Mononuclear cell (primary cell): ENCODE results near the gene FCHO2. TPM values are rescaled to one million over a fixed set of nuclear protein-coding genes. Genes with fewer than 3 reads are reported as not detected.

ENCODE experiments used
- H3K27me3 ChIP-seq: 2 replicates; pipeline ENCODE4 v1.6.0; 2011; ENCODE audit warnings: low read length, control low read depth; ENCODE audit not compliant: insufficient read depth
- H3K4me1 ChIP-seq: 2 replicates; pipeline ENCODE4 v1.5.1; 2011; ENCODE audit warnings: mild to moderate bottlenecking, low read length, control low read depth; ENCODE audit not compliant: insufficient read depth
- H3K4me3 ChIP-seq: 2 replicates; pipeline ENCODE4 v1.5.1; 2011; ENCODE audit warnings: mild to moderate bottlenecking, low read length, moderate library complexity
- H3K9me3 ChIP-seq: 2 replicates; pipeline ENCODE4 v1.5.1; 2011; ENCODE audit warnings: low read depth, mild to moderate bottlenecking, control low read depth, low read length
- total RNA-seq: library from RNA; depleted of rRNA; stranded (reverse); fragments of >200 nt; gene quantifications from one replicate; pipeline ENCODE4 v1.2.3, GENCODE V29; 2012

FCHO2 gene
- total RNA-seq, 1 donor: 3.3 TPM

DNA sequence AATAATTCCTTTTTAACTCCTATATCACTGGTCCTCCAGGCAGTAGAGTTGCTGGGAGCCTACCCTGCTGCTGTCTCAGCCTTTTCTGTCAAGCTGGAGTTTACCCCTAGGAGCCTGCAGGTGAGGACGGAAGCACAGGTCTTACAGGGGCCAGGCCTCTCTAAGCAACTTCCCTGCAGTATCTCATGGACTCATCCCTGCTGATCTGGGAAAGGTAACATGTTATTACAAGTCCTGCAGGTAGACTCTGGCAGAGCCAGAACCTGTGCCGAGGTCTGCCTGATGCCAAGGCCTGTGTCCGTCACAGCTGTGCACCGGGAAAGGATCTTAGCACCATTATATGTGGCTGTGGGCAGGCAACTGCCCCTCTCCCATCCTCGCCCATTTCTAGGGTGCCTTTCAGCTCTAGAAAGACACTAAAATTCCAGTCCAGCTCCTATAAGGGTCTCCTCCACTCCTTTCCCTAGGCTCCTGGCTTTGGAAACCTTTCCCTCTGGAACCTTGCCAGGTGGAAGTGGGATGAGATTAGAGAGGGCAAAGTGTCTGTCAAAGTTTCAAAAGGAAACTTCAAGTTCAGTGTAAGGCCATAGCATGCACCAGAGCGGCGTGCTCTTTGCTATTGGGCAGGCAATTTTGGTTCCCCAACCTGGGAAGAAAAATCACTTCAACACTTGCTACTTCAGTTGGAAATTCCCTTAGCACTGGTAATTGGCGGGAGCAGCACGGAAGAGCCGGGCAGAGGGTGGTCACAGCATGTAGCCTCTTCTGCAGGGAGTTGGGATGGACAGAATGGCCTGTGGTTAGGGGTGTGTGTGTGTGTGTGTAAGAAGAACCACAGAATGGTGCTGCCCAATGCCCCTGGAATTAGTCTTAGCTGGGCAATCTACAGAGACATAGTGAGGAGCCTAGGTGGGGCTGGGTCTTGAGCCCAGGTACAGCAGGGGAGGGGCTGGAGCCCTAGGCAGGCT lies 182.0 kb downstream of the FCHO2 start:
- H3K9me3 ChIP-seq: no peaks in the 10 kb centered on the region
- peaks cover 35% of the 10 kb centered on the region for H3K27me3 ChIP-seq
- H3K4me3 ChIP-seq: no peak overlapping the region
- H3K4me1 ChIP-seq: no peaks in the 10 kb centered on the region

DNA sequence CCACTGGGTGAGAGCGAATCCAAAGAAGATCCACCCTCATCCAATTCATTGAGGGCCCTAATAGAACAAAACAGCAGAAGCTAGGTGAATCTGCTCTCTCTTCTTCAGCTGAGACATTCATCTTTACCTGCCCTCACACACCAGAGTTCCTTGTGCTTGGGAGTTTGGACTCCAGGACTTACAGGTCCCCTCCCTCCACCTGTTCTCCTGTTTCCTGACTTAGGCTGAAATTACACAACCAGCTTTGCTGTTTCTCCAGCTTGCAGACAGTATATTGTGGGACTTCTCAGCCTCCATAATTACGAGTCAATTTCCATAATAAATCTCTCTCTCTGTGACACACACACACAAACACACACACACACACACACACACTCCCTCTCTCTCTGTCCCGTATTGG lies 183.6 kb downstream of the FCHO2 start:
- Histone ChIP-seq H3K4me1 (no peaks in the 10 kb centered on the region), H3K27me3 (peaks cover 41% of the 10 kb centered on the region), H3K9me3 (no peaks in the 10 kb centered on the region), H3K4me3 (no peak overlapping the region)

Other genes starting within 250 kb of the FCHO2 start
- gene TNPO1, start 139.4 kb upstream of the FCHO2 start, total RNA-seq: 139 TPM
- gene TMEM171, start 164.5 kb downstream of the FCHO2 start, total RNA-seq: not detected
- not detected for gene TMEM174, start 217.2 kb downstream of the FCHO2 start, total RNA-seq